Neural cell (in vitro differentiated cells): ENCODE results near the gene MLLT3. TPM values are rescaled to one million over a fixed set of nuclear protein-coding genes. Genes with fewer than 3 reads are reported as not detected.

Experiments used
- H2AFZ ChIP-seq: fragments of 200-600, 300-800 bp; sonication (generic), shearing (Covaris generic); 2 replicates; pipeline ENCODE4 v1.6.0; 2014; ENCODE audit warnings: low read depth, mild to moderate bottlenecking, antibody characterized with exemption, low read length, moderate library complexity
- H3F3A ChIP-seq: fragments of 200-600 bp; shearing (Covaris generic); 2 replicates; pipeline ENCODE4 v1.6.1; 2016; ENCODE audit warnings: mild to moderate bottlenecking, moderate library complexity, mixed read lengths, antibody characterized with exemption, low read length; ENCODE audit not compliant: insufficient read depth, poor library complexity, severe bottlenecking
- H3K27ac ChIP-seq: fragments of 200-600, 300-800 bp; sonication (generic), shearing (Covaris generic); 2 replicates; pipeline ENCODE4 v1.5.1; 2014; ENCODE audit warnings: mild to moderate bottlenecking, low read length, moderate library complexity
- H3K27me3 ChIP-seq: fragments of 300-800, 200-600 bp; sonication (generic), shearing (Covaris generic); 2 replicates; pipeline ENCODE4 v1.6.0; 2014; ENCODE audit warnings: mild to moderate bottlenecking, low read depth, low read length, moderate library complexity; ENCODE audit not compliant: insufficient read depth
- H3K36me3 ChIP-seq: fragments of 300-800, 200-600 bp; sonication (generic), shearing (Covaris generic); 2 replicates; pipeline ENCODE4 v1.5.1; 2014; ENCODE audit warnings: mild to moderate bottlenecking, antibody characterized with exemption, low read length, moderate library complexity; ENCODE audit not compliant: insufficient read depth
- H3K4me2 ChIP-seq: fragments of 300-800, 200-600 bp; sonication (generic), shearing (Covaris generic); 2 replicates; pipeline ENCODE4 v1.6.0; 2014; ENCODE audit warnings: mild to moderate bottlenecking, low read length
- H3K4me3 ChIP-seq: fragments of 300-800, 200-600 bp; sonication (generic), shearing (Covaris generic); 2 replicates; pipeline ENCODE4 v1.5.1; 2014; ENCODE audit warnings: mild to moderate bottlenecking, low read length, moderate library complexity
- H3K79me2 ChIP-seq: fragments of 200-600 bp; shearing (Covaris generic); replicated peaks from 2 replicates; pipeline ENCODE4 v1.6.0; 2014; ENCODE audit warnings: mild to moderate bottlenecking, low read length, moderate library complexity; ENCODE audit not compliant: insufficient read depth
- H3K9ac ChIP-seq: fragments of 300-800, 200-600 bp; sonication (generic), shearing (Covaris generic); 2 replicates; pipeline ENCODE4 v1.6.1; 2016; ENCODE audit warnings: mild to moderate bottlenecking, low read length, mixed read lengths
- H3K9me2 ChIP-seq: fragments of 200-600 bp; shearing (Covaris generic); 2 replicates; pipeline ENCODE4 v1.6.1; 2016; ENCODE audit warnings: mild to moderate bottlenecking, low read length, mixed read lengths; ENCODE audit not compliant: insufficient read depth
- H3K9me3 ChIP-seq: fragments of 200-600, 300-800 bp; sonication (generic), shearing (Covaris generic); 2 replicates; pipeline ENCODE4 v1.6.1; 2016; ENCODE audit warnings: mild to moderate bottlenecking, mixed run types, low read length, moderate library complexity, mixed read lengths
- H4K20me1 ChIP-seq: fragments of 200-600 bp; shearing (Covaris generic); 2 replicates; pipeline ENCODE4 v1.6.1; 2016; ENCODE audit warnings: mild to moderate bottlenecking, mixed run types; ENCODE audit not compliant: insufficient read depth
- EP300 ChIP-seq: fragments of 450-650 bp; conservative IDR thresholded peaks from 2 replicates; pipeline ENCODE4 v1.6.1; 2014; ENCODE audit warnings: antibody characterized with exemption, mild to moderate bottlenecking, moderate library complexity; ENCODE audit not compliant: poor library complexity, severe bottlenecking
- EZH2 ChIP-seq: fragments of 200-600, 300-800 bp; shearing (Covaris generic), sonication (generic); IDR thresholded peaks from 2 replicates; pipeline ENCODE4 v1.6.1; 2014; ENCODE audit warnings: antibody characterized with exemption, low read length, borderline replicate concordance, mild to moderate bottlenecking; ENCODE audit not compliant: insufficient read depth, poor library complexity, severe bottlenecking
- MXI1 ChIP-seq: fragments of 450-650 bp; conservative IDR thresholded peaks from 2 replicates; pipeline ENCODE4 v1.6.1; 2014; ENCODE audit warnings: antibody characterized with exemption, mild to moderate bottlenecking; ENCODE audit not compliant: poor library complexity, severe bottlenecking
- POLR2AphosphoS5 ChIP-seq: IDR thresholded peaks from 2 replicates; pipeline ENCODE4 v1.6.1; 2012
- RAD21 ChIP-seq: fragments of 450-650 bp; conservative IDR thresholded peaks from 2 replicates; pipeline ENCODE4 v1.6.1; 2014; ENCODE audit warnings: antibody characterized with exemption, mild to moderate bottlenecking, moderate library complexity
- SMC3 ChIP-seq: fragments of 450-650 bp; conservative IDR thresholded peaks from 2 replicates; pipeline ENCODE4 v1.6.1; 2014; ENCODE audit warnings: antibody characterized with exemption, mild to moderate bottlenecking, moderate library complexity; ENCODE audit not compliant: poor library complexity
- TAF1 ChIP-seq: IDR thresholded peaks from 2 replicates; pipeline ENCODE4 v1.6.1; 2012; ENCODE audit warnings: low read depth
- polyA plus RNA-seq: library from polyadenylated mRNA; depleted of rRNA; stranded (reverse); fragments of >200 nt; gene quantifications from 2 replicates; pipeline ENCODE4 v1.2.3, GENCODE V29; 2014
- TF ChIP-seq, protein P1 (sequence below): fragments of 450-650 bp; IDR thresholded peaks from 2 replicates; pipeline ENCODE4 v1.5.1; 2014; ENCODE audit warnings: antibody characterized with exemption, mild to moderate bottlenecking, moderate library complexity; ENCODE audit not compliant: poor library complexity, severe bottlenecking
- TF ChIP-seq, protein P2 (sequence below): IDR thresholded peaks from 2 replicates; pipeline ENCODE4 v1.6.1; 2012; ENCODE audit warnings: borderline replicate concordance

The MLLT3 gene
- polyA plus RNA-seq, 1 donor from 2014 or later = 61.5 TPM

DNA sequence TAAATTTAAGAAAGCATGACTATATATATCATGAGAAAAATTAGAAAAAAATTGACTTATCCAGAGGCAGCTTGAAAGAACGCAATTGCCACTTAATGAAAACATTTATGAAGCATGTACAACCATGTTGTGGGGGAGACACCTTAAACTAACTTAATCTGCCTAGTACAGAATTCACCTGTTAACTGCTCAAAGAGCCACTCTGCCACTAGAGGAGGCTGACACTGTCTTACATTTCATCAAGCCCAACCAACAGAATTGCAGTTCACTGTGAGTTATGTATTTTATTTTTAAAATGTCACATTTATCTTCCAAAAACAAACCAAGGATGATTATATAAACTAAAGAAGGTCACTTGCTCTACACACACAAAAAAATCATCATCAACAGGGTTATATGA, 252.9 kb downstream of the MLLT3 start:
- no peaks in the 10 kb centered on the region for H3K36me3 ChIP-seq
- no peak overlapping the region for H3K4me2 ChIP-seq
- H2AFZ ChIP-seq = no peak overlapping the region
- H4K20me1 ChIP-seq = no peaks in the 10 kb centered on the region
- H3F3A ChIP-seq = no peaks in the 10 kb centered on the region
- no peak overlapping the region for H3K27ac ChIP-seq
- H3K79me2 ChIP-seq = peaks cover 4% of the 10 kb centered on the region
- H3K4me3 ChIP-seq = no peak overlapping the region
- H3K9me3 ChIP-seq = peaks cover 3% of the 10 kb centered on the region
- H3K9ac ChIP-seq = no peak overlapping the region
- H3K9me2 ChIP-seq = no peaks in the 10 kb centered on the region
- TF ChIP-seq TAF1 = no peak
- TF ChIP-seq, protein P1, sequence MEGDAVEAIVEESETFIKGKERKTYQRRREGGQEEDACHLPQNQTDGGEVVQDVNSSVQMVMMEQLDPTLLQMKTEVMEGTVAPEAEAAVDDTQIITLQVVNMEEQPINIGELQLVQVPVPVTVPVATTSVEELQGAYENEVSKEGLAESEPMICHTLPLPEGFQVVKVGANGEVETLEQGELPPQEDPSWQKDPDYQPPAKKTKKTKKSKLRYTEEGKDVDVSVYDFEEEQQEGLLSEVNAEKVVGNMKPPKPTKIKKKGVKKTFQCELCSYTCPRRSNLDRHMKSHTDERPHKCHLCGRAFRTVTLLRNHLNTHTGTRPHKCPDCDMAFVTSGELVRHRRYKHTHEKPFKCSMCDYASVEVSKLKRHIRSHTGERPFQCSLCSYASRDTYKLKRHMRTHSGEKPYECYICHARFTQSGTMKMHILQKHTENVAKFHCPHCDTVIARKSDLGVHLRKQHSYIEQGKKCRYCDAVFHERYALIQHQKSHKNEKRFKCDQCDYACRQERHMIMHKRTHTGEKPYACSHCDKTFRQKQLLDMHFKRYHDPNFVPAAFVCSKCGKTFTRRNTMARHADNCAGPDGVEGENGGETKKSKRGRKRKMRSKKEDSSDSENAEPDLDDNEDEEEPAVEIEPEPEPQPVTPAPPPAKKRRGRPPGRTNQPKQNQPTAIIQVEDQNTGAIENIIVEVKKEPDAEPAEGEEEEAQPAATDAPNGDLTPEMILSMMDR = no peak
- TF ChIP-seq EP300 = no peak
- no peak for TF ChIP-seq RAD21
- no peak for TF ChIP-seq SMC3
- TF ChIP-seq, protein P2, sequence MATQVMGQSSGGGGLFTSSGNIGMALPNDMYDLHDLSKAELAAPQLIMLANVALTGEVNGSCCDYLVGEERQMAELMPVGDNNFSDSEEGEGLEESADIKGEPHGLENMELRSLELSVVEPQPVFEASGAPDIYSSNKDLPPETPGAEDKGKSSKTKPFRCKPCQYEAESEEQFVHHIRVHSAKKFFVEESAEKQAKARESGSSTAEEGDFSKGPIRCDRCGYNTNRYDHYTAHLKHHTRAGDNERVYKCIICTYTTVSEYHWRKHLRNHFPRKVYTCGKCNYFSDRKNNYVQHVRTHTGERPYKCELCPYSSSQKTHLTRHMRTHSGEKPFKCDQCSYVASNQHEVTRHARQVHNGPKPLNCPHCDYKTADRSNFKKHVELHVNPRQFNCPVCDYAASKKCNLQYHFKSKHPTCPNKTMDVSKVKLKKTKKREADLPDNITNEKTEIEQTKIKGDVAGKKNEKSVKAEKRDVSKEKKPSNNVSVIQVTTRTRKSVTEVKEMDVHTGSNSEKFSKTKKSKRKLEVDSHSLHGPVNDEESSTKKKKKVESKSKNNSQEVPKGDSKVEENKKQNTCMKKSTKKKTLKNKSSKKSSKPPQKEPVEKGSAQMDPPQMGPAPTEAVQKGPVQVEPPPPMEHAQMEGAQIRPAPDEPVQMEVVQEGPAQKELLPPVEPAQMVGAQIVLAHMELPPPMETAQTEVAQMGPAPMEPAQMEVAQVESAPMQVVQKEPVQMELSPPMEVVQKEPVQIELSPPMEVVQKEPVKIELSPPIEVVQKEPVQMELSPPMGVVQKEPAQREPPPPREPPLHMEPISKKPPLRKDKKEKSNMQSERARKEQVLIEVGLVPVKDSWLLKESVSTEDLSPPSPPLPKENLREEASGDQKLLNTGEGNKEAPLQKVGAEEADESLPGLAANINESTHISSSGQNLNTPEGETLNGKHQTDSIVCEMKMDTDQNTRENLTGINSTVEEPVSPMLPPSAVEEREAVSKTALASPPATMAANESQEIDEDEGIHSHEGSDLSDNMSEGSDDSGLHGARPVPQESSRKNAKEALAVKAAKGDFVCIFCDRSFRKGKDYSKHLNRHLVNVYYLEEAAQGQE = no peak
- no peak for TF ChIP-seq EZH2
- TF ChIP-seq MXI1 = no peak
- no peak for TF ChIP-seq POLR2AphosphoS5
- no peaks in the 10 kb centered on the region for H3K27me3 ChIP-seq

DNA sequence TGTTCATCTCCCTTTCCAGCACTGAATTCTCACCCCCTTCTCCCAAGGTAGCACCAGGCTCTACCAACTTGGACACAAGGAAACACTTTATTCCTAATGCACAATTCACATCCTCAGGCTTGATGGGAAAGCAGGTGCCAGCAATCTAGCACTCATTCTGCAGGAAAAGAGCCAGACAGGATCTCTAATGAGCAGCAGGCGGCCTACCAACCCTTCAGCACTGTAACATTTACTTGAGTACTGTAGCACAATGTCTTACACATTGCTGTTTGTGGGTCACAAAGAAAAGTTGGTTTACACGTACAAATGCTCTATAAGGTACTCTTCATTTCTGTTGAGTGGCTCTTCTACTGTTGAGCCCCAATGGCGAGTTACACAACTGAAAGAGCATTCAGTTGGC, 254.4 kb downstream of the MLLT3 start:
- H3K9ac ChIP-seq = no peak overlapping the region
- H4K20me1 ChIP-seq = no peaks in the 10 kb centered on the region
- no peak overlapping the region for H3K4me2 ChIP-seq

More for the DNA sequence above, 254.4 kb downstream of the MLLT3 start:
- H3K79me2 ChIP-seq = peaks cover 4% of the 10 kb centered on the region
- peaks cover 3% of the 10 kb centered on the region for H3K36me3 ChIP-seq
- H3K9me2 ChIP-seq = no peaks in the 10 kb centered on the region
- H3K9me3 ChIP-seq = peaks cover 3% of the 10 kb centered on the region
- TF ChIP-seq, protein P2 = no peak
- TF ChIP-seq MXI1 (no peak), POLR2AphosphoS5 (no peak), RAD21 (no peak), SMC3 (no peak)
- H3K4me3 ChIP-seq = no peak overlapping the region
- H3F3A ChIP-seq = no peaks in the 10 kb centered on the region
- no peaks in the 10 kb centered on the region for H3K27me3 ChIP-seq
- H2AFZ ChIP-seq = no peak overlapping the region
- H3K27ac ChIP-seq = no peak overlapping the region
